Measurements from ENCODE around the gene DOK6. TPM values are rescaled to one million over a fixed set of nuclear protein-coding genes. Genes with fewer than 3 reads are reported as not detected.

Gene DOK6
- total and polyA plus RNA-seq, 2 donors (not counting 3 experiments of a cell fraction or from before 2014, with no cell fraction given): under 0.01 TPM; not detected in 1

- BruUV-seq (replicated peaks): no TSS peak
- CTCF ChIA-PET: interaction anchor here (1.1 kb wide), 1 partner anchor 17 kb away, joined by 3 read pairs; no protein-coding TSS in a partner anchor
Measured at GRCh38 chr18:69686861-69687260, 286.2 kb downstream of the DOK6 start.

More at GRCh38 chr18:69686861-69687260, 286.2 kb downstream of the DOK6 start:
- DNase-seq (ENCODE audit: low read depth, low spot score) (no peak), FAIRE-seq (no peak)
- Histone ChIP-seq H3K79me2 (ENCODE audit: control insufficient read depth, insufficient read depth, low read length) (no peaks in the 10 kb centered on the region), H3K27ac (ENCODE audit: insufficient read depth, low read depth, low read length) (no peak overlapping the region), H3K9me3 (replicated peaks; ENCODE audit: control insufficient read depth, insufficient read depth, low read length) (no peaks in the 10 kb centered on the region), H3K9ac (replicated peaks; ENCODE audit: extremely low read depth, insufficient read depth, low read length) (no peak overlapping the region), H3K4me3 (replicated peaks in 1 of 3; ENCODE audit: insufficient read depth in 1 of 3, low read depth in 1 of 3, low read length in 3 of 3) (no peak overlapping the region), H3K4me1 (ENCODE audit: control insufficient read depth, extremely low read depth, insufficient read depth, low read length) (no peaks in the 10 kb centered on the region), H3K36me3 (ENCODE audit: control insufficient read depth in 2 of 2, extremely low read depth in 1 of 2, insufficient read depth in 2 of 2, low read length in 2 of 2) (no peaks in the 10 kb centered on the region), H3K27me3 (ENCODE audit: control insufficient read depth in 2 of 2, insufficient read depth in 2 of 2, low read length in 2 of 2) (no peaks in the 10 kb centered on the region), H3K9me1 (replicated peaks; ENCODE audit: control insufficient read depth, extremely low read depth, insufficient read depth, low read length) (no peaks in the 10 kb centered on the region), H3K4me2 (ENCODE audit: insufficient read depth, low read length) (no peak overlapping the region), H2AFZ (ENCODE audit: low read depth, low read length) (no peak overlapping the region), H4K20me1 (replicated peaks; ENCODE audit: control insufficient read depth, extremely low read depth, insufficient read depth, low read length) (no peaks in the 10 kb centered on the region)
- POLR2A ChIA-PET: no interaction called here
- dilution Hi-C loops (cut with MboI; ENCODE audit: extremely low pct_ligation_motif_present, low sequenced_read_pairs): no loop called here
- intact Hi-C loops (cut with micrococcal nuclease): no loop called here
- TF ChIP-seq GATA2 (IDR thresholded peaks at IDR 0.05; ENCODE audit: insufficient read depth, insufficient read length, low read depth, low read length) (no peak), FOS (IDR thresholded peaks at IDR 0.05; ENCODE audit: borderline replicate concordance, insufficient read depth, low read length) (no peak), JUN (IDR thresholded peaks at IDR 0.05; ENCODE audit: borderline replicate concordance, insufficient read depth, insufficient read length, low read depth) (no peak), MYC (IDR thresholded peaks at IDR 0.05; ENCODE audit: low read depth, low read length) (no peak), MAX (IDR thresholded peaks at IDR 0.05; ENCODE audit: insufficient read depth, insufficient read length) (no peak), POLR2AphosphoS5 (IDR thresholded peaks at IDR 0.05; ENCODE audit: insufficient read depth, low read depth, low read length) (no peak), POLR2A (IDR thresholded peaks at IDR 0.05; ENCODE audit: low read depth, low read length) (no peak), CTCF (IDR thresholded peaks at IDR 0.05; ENCODE audit: extremely low read depth in 1 of 2, insufficient read depth in 1 of 2, low read depth in 1 of 2, low read length in 2 of 2) (no peak)

All from endothelial cell of umbilical vein (primary cell).